ENCODE results near the gene BAMBI. TPM values are rescaled to one million over a fixed set of nuclear protein-coding genes. Genes with fewer than 3 reads are reported as not detected.

Gene BAMBI
- total RNA-seq, 3 donors from 2014 or later (not counting 1 experiment from before 2014, with no cell fraction given), result 0.70 to 0.95 (median 0.94) TPM

- 14% methylated on average over 8 of the region's 12 CpGs for WGBS (ENCODE audit: insufficient coverage)
- Mint-ChIP-seq H3K4me3 (peak overlapping the region; percentile 81), H3K27me3 (ENCODE audit: low read depth in 2 of 2) (peaks cover 46 to 58% of the 10 kb centered on the region in 2 donors), H3K36me3 (no peaks in the 10 kb centered on the region), H3K9me3 (no peaks in the 10 kb centered on the region), H3K4me1 (peaks cover 25 to 28% of the 10 kb centered on the region in 2 donors), H3K27ac (peak overlapping the region in 1 of 2 donors; percentile 74)
- H3K4me3 ChIP-seq (ENCODE audit: low read length), result no peak overlapping the region
- ATAC-seq (no peak), DNase-seq (peak in 1 of 2 donors; percentile 31)
- no peaks in the 10 kb centered on the region for H3K36me3 ChIP-seq (ENCODE audit: control insufficient read depth, insufficient read depth, low read length)
- intact Hi-C loops (cut with micrococcal nuclease), result no loop called here
- H3K9me3 ChIP-seq (ENCODE audit: control insufficient read depth, insufficient read depth, low read length), result no peaks in the 10 kb centered on the region
- H3K27me3 ChIP-seq (ENCODE audit: control insufficient read depth, insufficient read depth, low read length), result peaks cover 47% of the 10 kb centered on the region
- TF ChIP-seq CTCF (IDR thresholded peaks at IDR 0.05), result no peak
- H3K27ac ChIP-seq (ENCODE audit: low read length), result no peak overlapping the region
- H3K4me1 ChIP-seq (ENCODE audit: control insufficient read depth, insufficient read depth, low read length), result peaks cover 29% of the 10 kb centered on the region
Measured at GRCh38 chr10:28678687-28679457, 1.6 kb downstream of the BAMBI start.

GRCh38 chr10:28679581-28680357 lies 2.4 kb downstream of the BAMBI start:
- H3K27ac ChIP-seq (ENCODE audit: low read length), result no peak overlapping the region
- H3K4me1 ChIP-seq (ENCODE audit: control insufficient read depth, insufficient read depth, low read length), result peaks cover 29% of the 10 kb centered on the region
- peak overlapping the region; percentile 21 for H3K4me3 Mint-ChIP-seq
- DNase-seq (peak in 1 of 2 donors; percentile 22), ATAC-seq (no peak)
- 11% methylated on average over 15 of the region's 15 CpGs for WGBS (ENCODE audit: insufficient coverage)
- no peak for TF ChIP-seq CTCF (IDR thresholded peaks at IDR 0.05)
- H3K9me3 ChIP-seq (ENCODE audit: control insufficient read depth, insufficient read depth, low read length), result no peaks in the 10 kb centered on the region
- peaks cover 25 to 28% of the 10 kb centered on the region in 2 donors for H3K4me1 Mint-ChIP-seq
- H3K36me3 ChIP-seq (ENCODE audit: control insufficient read depth, insufficient read depth, low read length), result no peaks in the 10 kb centered on the region
- no peaks in the 10 kb centered on the region for H3K36me3 Mint-ChIP-seq
- no peaks in the 10 kb centered on the region for H3K9me3 Mint-ChIP-seq
- intact Hi-C loops (cut with micrococcal nuclease), result no loop called here
- no peak overlapping the region for H3K4me3 ChIP-seq (ENCODE audit: low read length)
- H3K27me3 Mint-ChIP-seq (ENCODE audit: low read depth in 2 of 2), result peaks cover 48 to 57% of the 10 kb centered on the region in 2 donors
- H3K27me3 ChIP-seq (ENCODE audit: control insufficient read depth, insufficient read depth, low read length), result peaks cover 48% of the 10 kb centered on the region
- H3K27ac Mint-ChIP-seq, result no peak overlapping the region

- no peaks in the 10 kb centered on the region for H3K36me3 ChIP-seq (ENCODE audit: control insufficient read depth, insufficient read depth, low read length)
- no peaks in the 10 kb centered on the region for H3K9me3 ChIP-seq (ENCODE audit: control insufficient read depth, insufficient read depth, low read length)
- no peaks in the 10 kb centered on the region for H3K36me3 Mint-ChIP-seq
- WGBS (ENCODE audit: insufficient coverage), result no CpG with 5 or more reads among the region's 1 CpG
- DNase-seq, result no peak
- H3K9me3 Mint-ChIP-seq, result no peaks in the 10 kb centered on the region
- H3K4me1 ChIP-seq (ENCODE audit: control insufficient read depth, insufficient read depth, low read length), result peaks cover 29% of the 10 kb centered on the region
- no peak for TF ChIP-seq CTCF (IDR thresholded peaks at IDR 0.05)
- H3K4me1 Mint-ChIP-seq, result peaks cover 25 to 28% of the 10 kb centered on the region in 2 donors
- peaks cover 42% of the 10 kb centered on the region for H3K27me3 ChIP-seq (ENCODE audit: control insufficient read depth, insufficient read depth, low read length)
- peaks cover 45 to 63% of the 10 kb centered on the region in 2 donors for H3K27me3 Mint-ChIP-seq (ENCODE audit: low read depth in 2 of 2)
- no peak for ATAC-seq
- no peak overlapping the region for H3K27ac Mint-ChIP-seq
- intact Hi-C loops (cut with micrococcal nuclease), result no loop called here
- no peak overlapping the region for H3K4me3 ChIP-seq (ENCODE audit: low read length)
- H3K4me3 Mint-ChIP-seq, result no peak overlapping the region
- H3K27ac ChIP-seq (ENCODE audit: low read length), result no peak overlapping the region
Measured at GRCh38 chr10:28680358-28680752, 3.0 kb downstream of the BAMBI start.
